Esophagus squamous epithelium (tissue), 5 donors: ENCODE results near the gene AARSD1. TPM values are rescaled to one million over a fixed set of nuclear protein-coding genes. Genes with fewer than 3 reads are reported as not detected.

Experiments used
- DNase-seq: peaks from one replicate; lab custom pipeline; 2025; lab: John Stamatoyannopoulos, UW
- H3K27ac ChIP-seq, 4 donors: fragments of 200-600 bp; sonication (generic); one replicate each; pipeline ENCODE4 v1.5.1; 2016 to 2019; ENCODE audit warnings: mild to moderate bottlenecking in 1 of 4
- H3K27me3 ChIP-seq, 4 donors: fragments of 200-600 bp; sonication (generic); 1 replicate in 3 of 4; 2 replicates in 1 of 4; pipeline versions ENCODE4 v1.5.1 to v1.6.0; 2017 to 2021; ENCODE audit warnings: antibody characterized with exemption in 1 of 4
- H3K36me3 ChIP-seq, 3 donors: fragments of 200-600 bp; sonication (generic); one replicate each; pipeline ENCODE4 v1.5.1; 2016 to 2019
- H3K4me1 ChIP-seq, 3 donors: fragments of 200-600 bp; sonication (generic); one replicate each; pipeline ENCODE4 v1.5.1; 2017 to 2019
- H3K4me3 ChIP-seq, 4 donors: fragments of 200-600 bp; sonication (generic); 1 replicate in 3 of 4; 2 replicates in 1 of 4; pipeline ENCODE4 v1.5.1; 2016 to 2019; ENCODE audit warnings: mild to moderate bottlenecking in 2 of 4, moderate library complexity in 1 of 4
- H3K9me3 ChIP-seq, 3 donors: fragments of 200-600 bp; sonication (generic); one replicate each; pipeline ENCODE4 v1.5.1; 2016 to 2019
- POLR2A ChIP-seq, 4 donors: fragments of 450-650 bp; IDR thresholded peaks; one replicate each; pipeline ENCODE4 v1.6.1; 2017; ENCODE audit warnings: antibody characterized with exemption in 4 of 4, mild to moderate bottlenecking in 4 of 4, moderate library complexity in 3 of 4
- WGBS, 2 donors: methylation state at CpG; one replicate each; pipeline ENCODE4 v1.1.5; 2018; 5-methylcytosine and 5-hydroxymethylcytosine counted together
- intact Hi-C: fragments of 100-400 bp; cut with DNase I; formaldehyde crosslinking; loops from one replicate; pipeline ENCODE4 v1.15.0; 2022
- small RNA-seq, 4 donors: library from RNA; depleted of rRNA; stranded (forward); fragments of <200 nt; gene quantifications; one replicate each; pipeline ENCODE3, GENCODE V24; 2016
- total RNA-seq, 4 donors: library from RNA; depleted of rRNA; stranded (reverse); fragments of >200 nt; gene quantifications; one replicate each; pipeline ENCODE4 v1.1.0, GENCODE V29; 2016
- TF ChIP-seq, protein P1 (sequence below), 6 experiments: fragments of 450-650 bp in 4 of 6; fragments of 200-600 bp in 2 of 6; sonication (generic) in 2 of 6; IDR thresholded peaks; one replicate each; pipeline ENCODE4 v1.5.1; 2016 to 2019; ENCODE audit warnings: antibody characterized with exemption in 6 of 6, mild to moderate bottlenecking in 4 of 6, moderate library complexity in 4 of 6
- donor health status: DM: yes; HTN: yes; CAD: no.

AARSD1 gene
- total RNA-seq, 4 donors from 2014 or later: 14.2 to 25.9 (median 22.6) TPM

DNA sequence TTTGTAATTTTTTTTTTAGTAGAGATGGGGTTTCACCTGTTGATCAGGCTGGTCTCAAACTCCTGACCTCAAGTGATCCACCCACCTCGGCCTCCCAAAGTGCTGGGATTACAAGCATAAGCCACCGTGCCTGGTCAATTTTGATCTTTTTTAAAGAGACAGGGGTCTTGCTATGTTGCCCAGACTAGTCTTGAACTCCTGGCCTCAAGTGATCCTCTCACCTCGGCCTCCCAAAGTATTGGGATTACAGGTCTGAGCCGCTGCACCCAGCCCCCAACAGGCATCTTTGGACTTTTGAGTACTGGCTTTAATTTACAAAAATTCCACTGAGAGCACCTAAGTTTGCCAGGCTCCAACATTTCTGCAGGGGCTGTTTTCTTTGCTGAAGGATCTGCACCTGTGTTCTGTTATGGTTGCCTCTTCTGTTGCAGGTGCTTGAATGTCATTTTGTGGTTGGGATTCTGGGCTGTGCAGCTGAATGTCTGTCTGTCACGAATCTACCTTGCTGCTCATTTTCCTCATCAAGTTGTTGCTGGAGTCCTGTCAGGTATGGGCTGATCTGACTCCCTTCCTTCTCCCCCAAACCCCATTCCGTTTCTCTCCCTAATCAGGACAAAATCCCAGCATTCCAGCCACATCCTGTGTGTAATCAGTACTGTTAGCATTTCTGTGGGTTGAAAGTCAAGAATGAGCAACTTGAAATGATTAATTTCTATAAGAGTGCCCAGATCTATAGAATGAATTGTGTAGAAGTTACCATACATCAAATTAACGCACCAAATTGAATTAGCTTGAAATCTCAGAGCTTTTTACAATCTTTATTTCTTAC lies 55.2 kb downstream of the AARSD1 start:
- Histone ChIP-seq H3K36me3 (no peaks in the 10 kb centered on the region), H3K4me3 (no peak overlapping the region), H3K4me1 (no peaks in the 10 kb centered on the region), H3K27me3 (peaks cover 0 to 8% (median 0%) of the 10 kb centered on the region in 4 donors), H3K9me3 (no peaks in the 10 kb centered on the region), H3K27ac (no peak overlapping the region)
- intact Hi-C loops: no loop called here
- TF ChIP-seq, protein P1, sequence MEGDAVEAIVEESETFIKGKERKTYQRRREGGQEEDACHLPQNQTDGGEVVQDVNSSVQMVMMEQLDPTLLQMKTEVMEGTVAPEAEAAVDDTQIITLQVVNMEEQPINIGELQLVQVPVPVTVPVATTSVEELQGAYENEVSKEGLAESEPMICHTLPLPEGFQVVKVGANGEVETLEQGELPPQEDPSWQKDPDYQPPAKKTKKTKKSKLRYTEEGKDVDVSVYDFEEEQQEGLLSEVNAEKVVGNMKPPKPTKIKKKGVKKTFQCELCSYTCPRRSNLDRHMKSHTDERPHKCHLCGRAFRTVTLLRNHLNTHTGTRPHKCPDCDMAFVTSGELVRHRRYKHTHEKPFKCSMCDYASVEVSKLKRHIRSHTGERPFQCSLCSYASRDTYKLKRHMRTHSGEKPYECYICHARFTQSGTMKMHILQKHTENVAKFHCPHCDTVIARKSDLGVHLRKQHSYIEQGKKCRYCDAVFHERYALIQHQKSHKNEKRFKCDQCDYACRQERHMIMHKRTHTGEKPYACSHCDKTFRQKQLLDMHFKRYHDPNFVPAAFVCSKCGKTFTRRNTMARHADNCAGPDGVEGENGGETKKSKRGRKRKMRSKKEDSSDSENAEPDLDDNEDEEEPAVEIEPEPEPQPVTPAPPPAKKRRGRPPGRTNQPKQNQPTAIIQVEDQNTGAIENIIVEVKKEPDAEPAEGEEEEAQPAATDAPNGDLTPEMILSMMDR (IDR thresholded peaks at IDR 0.05): no peak
- TF ChIP-seq POLR2A (IDR thresholded peaks at IDR 0.05): no peak
- WGBS, 2 donors: 65 to 76% methylated on average over 7 of the region's 7 CpGs
- DNase-seq: no peak

DNA sequence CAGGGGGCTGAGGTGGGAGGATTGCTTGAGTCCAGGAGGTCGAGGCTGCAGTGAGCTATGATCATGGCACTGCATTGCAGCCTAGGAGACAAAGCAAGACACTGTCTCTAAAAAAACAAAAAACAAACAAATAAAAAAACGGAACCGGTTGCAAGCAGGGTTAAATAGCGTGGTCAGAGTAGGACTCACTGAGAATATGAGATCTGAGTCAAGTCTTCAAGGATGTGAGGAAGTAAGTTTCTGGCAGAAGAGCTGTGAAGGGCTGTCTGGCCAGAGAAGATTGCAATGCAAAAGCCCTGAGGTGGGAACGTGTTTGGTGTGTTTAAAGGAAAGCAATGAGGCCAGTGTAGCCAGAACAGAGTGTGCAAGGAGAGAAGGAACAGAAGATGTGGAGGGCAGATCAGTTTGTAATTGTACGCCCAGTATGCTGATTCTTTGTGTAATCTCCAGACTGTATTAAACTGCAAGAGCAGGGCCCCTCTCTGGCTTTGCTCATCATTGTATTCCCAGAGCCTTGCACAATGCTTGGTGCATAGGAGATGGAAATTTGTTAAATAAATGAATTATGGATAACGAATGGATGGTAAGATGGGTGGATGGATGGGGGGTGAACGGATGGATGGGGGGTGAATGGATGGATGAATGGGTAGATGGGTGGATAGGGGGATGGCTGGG lies 57.3 kb downstream of the AARSD1 start:
- DNase-seq: no peak
- Histone ChIP-seq H3K27ac (no peak overlapping the region), H3K27me3 (peaks cover 0 to 8% (median 0%) of the 10 kb centered on the region in 4 donors), H3K4me1 (no peaks in the 10 kb centered on the region), H3K36me3 (no peaks in the 10 kb centered on the region), H3K4me3 (no peak overlapping the region), H3K9me3 (no peaks in the 10 kb centered on the region)
- 62 to 72% methylated on average over 8 of the region's 8 CpGs for WGBS, 2 donors
- TF ChIP-seq, protein P1 (IDR thresholded peaks at IDR 0.05): no peak
- no peak for TF ChIP-seq POLR2A (IDR thresholded peaks at IDR 0.05)
- intact Hi-C loops: no loop called here

DNA sequence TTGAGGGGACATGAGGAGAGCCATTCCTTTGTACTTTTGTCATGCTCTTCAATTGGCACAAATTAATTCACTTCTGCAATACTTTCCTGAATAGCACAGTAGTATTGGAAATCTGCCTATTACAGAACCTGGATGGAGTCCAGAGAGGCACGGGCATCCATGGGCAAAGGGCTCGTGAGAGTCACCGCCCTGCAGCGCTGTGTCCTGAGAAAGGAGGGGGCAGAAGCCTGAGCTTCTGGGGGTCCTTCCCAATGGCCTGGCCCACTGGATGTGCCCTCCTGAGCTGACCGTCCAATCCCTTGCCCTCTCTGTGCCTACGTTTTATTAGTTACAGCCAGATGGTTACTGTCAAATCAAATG lies 60.2 kb downstream of the AARSD1 start:
- intact Hi-C loops: no loop called here
- no peak overlapping the region for H3K4me3 ChIP-seq
- no peaks in the 10 kb centered on the region for H3K36me3 ChIP-seq
- no peaks in the 10 kb centered on the region for H3K9me3 ChIP-seq
- H3K27me3 ChIP-seq: no peaks in the 10 kb centered on the region
- H3K27ac ChIP-seq: no peak overlapping the region
- WGBS, 2 donors: 69 to 72% methylated on average over 6 of the region's 6 CpGs
- TF ChIP-seq, protein P1 (IDR thresholded peaks at IDR 0.05): no peak
- no peak for TF ChIP-seq POLR2A (IDR thresholded peaks at IDR 0.05)
- no peaks in the 10 kb centered on the region for H3K4me1 ChIP-seq
- DNase-seq: no peak

DNA sequence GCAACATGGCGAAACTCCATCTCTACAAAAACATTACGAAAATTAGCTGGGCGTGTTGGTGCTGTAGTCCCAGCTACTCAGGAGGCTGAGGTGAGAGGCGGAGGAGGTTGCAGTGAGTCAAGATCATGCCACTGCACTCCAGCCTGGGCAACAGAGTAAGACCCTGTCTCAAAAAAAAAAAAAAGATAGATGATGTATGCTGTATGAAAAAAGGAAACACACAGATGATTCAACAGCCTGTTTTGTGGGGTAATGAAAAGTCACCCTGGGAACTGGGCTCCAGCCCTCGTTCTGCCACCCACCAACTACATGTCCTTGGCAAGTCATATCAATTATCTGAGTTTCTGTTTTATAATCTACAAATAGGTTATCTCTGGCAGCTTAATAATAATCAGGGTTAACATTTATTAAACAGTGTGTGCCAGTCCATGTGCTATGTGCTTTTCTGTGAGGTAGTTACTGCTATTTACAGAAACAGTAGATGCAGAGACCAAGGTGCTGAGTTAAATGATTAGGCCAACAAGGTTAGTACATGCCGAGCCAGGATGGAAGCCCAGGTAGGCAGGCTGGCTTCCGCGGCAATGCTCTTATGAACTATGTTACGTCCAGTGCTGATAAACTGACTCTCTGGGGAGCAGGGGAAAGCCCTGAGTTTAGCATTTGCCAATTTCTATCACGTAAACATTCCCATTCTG lies 62.6 kb downstream of the AARSD1 start:
- no peaks in the 10 kb centered on the region for H3K4me1 ChIP-seq
- DNase-seq: no peak
- no peak for TF ChIP-seq POLR2A (IDR thresholded peaks at IDR 0.05)
- H3K36me3 ChIP-seq: no peaks in the 10 kb centered on the region
- intact Hi-C loops: no loop called here
- 69% methylated on average over 10 of the region's 10 CpGs for WGBS, 2 donors
- no peaks in the 10 kb centered on the region for H3K27me3 ChIP-seq
- no peak overlapping the region for H3K27ac ChIP-seq
- H3K9me3 ChIP-seq: no peaks in the 10 kb centered on the region
- H3K4me3 ChIP-seq: no peak overlapping the region

Small RNA genes within 50 kb of the gene (small RNA-seq; reads per million reads assigned to genes)
- gene AARSD1 (0 reads per million in 4 donors), gene RF00561 (0 reads per million in 4 donors)

Other genes starting within 250 kb of the AARSD1 start
- 10 to 100 TPM; 13.4 to 49.2 (median 22.0) TPM for gene EZH1, start 219.4 kb downstream of the AARSD1 start, total RNA-seq
- gene RAMP2, start 203.2 kb downstream of the AARSD1 start, total RNA-seq: 10 to 100 TPM in 2 of 4 donors, 1 to 10 TPM in 1, not detected in 1; 4.7 to 23.3 (median 11.8) TPM
- gene VPS25, start 191.0 kb downstream of the AARSD1 start, total RNA-seq: 10 to 100 TPM; 78.6 to 93.6 (median 83.0) TPM
- 10 to 100 TPM in 1 of 4 donors, 1 to 10 TPM in 1, under 1 TPM in 2; 0.40 to 14.7 (median 3.9) TPM for gene WNK4, start 183.8 kb downstream of the AARSD1 start, total RNA-seq
- 100 to 1,000 TPM in 1 of 4 donors, 10 to 100 TPM in 3; 76.4 to 101 (median 94.8) TPM for gene COA3, start 165.8 kb downstream of the AARSD1 start, total RNA-seq
- gene CNTD1, start 165.6 kb downstream of the AARSD1 start, total RNA-seq: not detected
- 100 to 1,000 TPM in 1 of 4 donors, 10 to 100 TPM in 3; 81.5 to 100 (median 84.5) TPM for gene BECN1, start 140.2 kb downstream of the AARSD1 start, total RNA-seq
- gene PSME3, start 131.1 kb downstream of the AARSD1 start, total RNA-seq: 100 to 1,000 TPM in 1 of 4 donors, 10 to 100 TPM in 3; 91.0 to 121 (median 93.7) TPM
- 1 to 10 TPM in 2 of 4 donors, under 1 TPM in 2; 0.61 to 2.1 (median 1.2) TPM for gene AOC2, start 119.9 kb downstream of the AARSD1 start, total RNA-seq
- 10 to 100 TPM in 1 of 4 donors, 1 to 10 TPM in 3; 3.3 to 24.0 (median 6.6) TPM for gene AOC3, start 113.3 kb downstream of the AARSD1 start, total RNA-seq
- not detected for gene G6PC1, start 63.7 kb downstream of the AARSD1 start, total RNA-seq
- gene PTGES3L, start 15.6 kb upstream of the AARSD1 start, total RNA-seq: 1 to 10 TPM in 1 of 4 donors, under 1 TPM in 1, not detected in 2; 0.27 to 1.1 TPM
- 1 to 10 TPM; 7.4 to 9.8 (median 8.5) TPM for gene RUNDC1, start 16.1 kb upstream of the AARSD1 start, total RNA-seq
- 1,000 to 10,000 TPM in 3 of 4 donors, 100 to 1,000 TPM in 1; 775 to 1,810 (median 1,289) TPM for gene RPL27, start 34.0 kb upstream of the AARSD1 start, total RNA-seq
- gene IFI35, start 42.3 kb upstream of the AARSD1 start, total RNA-seq: 10 to 100 TPM in 3 of 4 donors, 1 to 10 TPM in 1; 5.9 to 24.4 (median 13.6) TPM
- 100 to 1,000 TPM in 3 of 4 donors, 10 to 100 TPM in 1; 50.5 to 154 (median 110) TPM for gene VAT1, start 57.9 kb upstream of the AARSD1 start, total RNA-seq
- under 1 TPM in 3 of 4 donors, not detected in 1; 0.30 to 0.76 (median 0.53) TPM for gene RND2, start 60.8 kb upstream of the AARSD1 start, total RNA-seq
- gene BRCA1, start 160.9 kb upstream of the AARSD1 start, total RNA-seq: 10 to 100 TPM in 2 of 4 donors, 1 to 10 TPM in 2; 6.3 to 20.7 (median 9.8) TPM
- gene NBR1, start 206.8 kb upstream of the AARSD1 start, total RNA-seq: 10 to 100 TPM; 30.6 to 61.6 (median 42.0) TPM
- gene TMEM106A, start 247.4 kb upstream of the AARSD1 start, total RNA-seq: 1 to 10 TPM in 3 of 4 donors, under 1 TPM in 1; 0.27 to 2.5 (median 1.6) TPM